Suppressor macrophage (primary cell): Measurements from ENCODE around the gene LAMTOR5.
A peak's percentile ranks its signal among the peaks of the same experiment; 100 is the strongest.
"Not testable (repeated sequence)": the region's sequence is repeated elsewhere in the genome, so short reads cannot be mapped to it uniquely, and the experiment has no call there.

ENCODE experiments used
- DNase-seq, 4 experiments: peaks; one replicate each; pipeline ENCODE4 v3.0.0-alpha.2; 2020 to 2022
- total RNA-seq, 17 experiments: gene quantifications; one replicate each; lab custom pipeline; 2026; ENCODE audit warnings: mixed read lengths in 6 of 17, inconsistent platforms in 3 of 17; lab: John Stamatoyannopoulos, UW

Gene LAMTOR5
- total RNA-seq, result 8.5 to 64.8 (median 48.2) reads per million in 17 experiments

DNA sequence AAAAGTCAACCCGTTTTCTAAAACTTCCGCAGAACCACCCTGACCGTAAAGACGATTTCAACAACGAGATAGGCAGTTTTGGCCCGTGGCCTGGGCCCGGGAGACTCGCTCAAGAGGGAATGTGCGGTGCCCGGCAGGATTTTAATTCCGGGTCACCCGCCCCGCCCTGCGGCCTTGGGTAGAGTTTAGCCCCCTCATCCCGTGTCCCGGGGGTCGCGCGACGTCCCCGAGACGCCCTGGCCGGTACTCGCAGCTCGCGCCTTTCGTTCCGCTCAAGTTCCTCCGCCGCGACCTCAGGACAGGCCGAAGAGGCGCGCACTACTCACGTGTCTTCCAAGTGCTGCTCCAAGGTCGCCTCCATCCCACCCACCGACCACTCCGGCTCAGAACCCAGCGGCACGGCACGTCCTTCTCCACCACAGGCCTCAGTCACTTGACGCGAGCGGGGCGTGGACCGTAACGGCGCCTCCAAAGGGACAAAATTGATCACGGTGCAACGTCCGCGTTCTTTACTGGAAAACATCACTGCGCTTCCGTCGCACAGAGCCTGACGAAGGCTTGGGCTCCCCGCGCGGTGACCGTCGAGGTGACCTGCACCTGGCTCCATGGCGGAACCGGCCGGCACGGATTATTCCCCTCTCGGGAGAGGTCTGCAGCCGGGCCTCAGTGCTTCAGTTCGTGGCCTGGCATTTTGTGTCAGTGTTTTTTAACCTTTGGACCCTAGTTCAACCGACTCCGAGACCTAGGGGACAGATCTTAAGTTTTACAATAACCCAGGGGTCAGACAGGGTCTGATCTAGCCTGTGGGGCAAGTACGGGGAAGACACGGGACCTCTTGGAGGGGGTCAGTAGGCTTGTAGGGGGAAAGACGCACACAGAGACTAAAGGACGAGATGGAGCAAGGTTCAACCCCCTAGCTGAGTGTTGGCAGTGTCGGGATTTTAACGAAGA lies at the start of gene LAMTOR5:
TSS of gene LAMTOR5 (minus strand) at position 435 of the 951 bp plus-strand sequence. CDS start at position 361, 74 bp downstream.
- peak; percentile 96 to 97 (median 97) for DNase-seq

GRCh38 chr1:110457206-110457605 lies 49.7 kb upstream of the LAMTOR5 start:
- DNase-seq, result no peak

GRCh38 chr1:110455151-110455550 lies 47.7 kb upstream of the LAMTOR5 start:
- DNase-seq, result no peak

DNA sequence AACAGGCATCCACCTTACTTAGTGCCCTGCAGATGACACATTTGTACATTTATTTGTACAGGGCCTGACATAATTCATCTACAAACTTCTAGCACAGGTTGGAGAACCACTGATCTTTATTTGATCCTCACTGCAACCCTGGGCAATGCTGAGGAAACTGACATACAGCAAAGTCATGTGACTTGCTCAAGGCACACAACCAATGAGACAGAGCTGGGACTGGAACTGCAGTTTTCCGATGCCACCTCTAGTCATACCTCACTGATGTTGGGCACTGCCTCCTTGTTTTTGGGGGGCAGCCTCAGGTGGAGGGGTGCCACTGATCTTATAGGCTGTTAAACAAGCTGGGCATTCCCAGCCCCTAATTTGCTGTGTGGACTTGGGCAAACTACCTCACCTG lies 46.8 kb upstream of the LAMTOR5 start:
- no peak for DNase-seq

DNA sequence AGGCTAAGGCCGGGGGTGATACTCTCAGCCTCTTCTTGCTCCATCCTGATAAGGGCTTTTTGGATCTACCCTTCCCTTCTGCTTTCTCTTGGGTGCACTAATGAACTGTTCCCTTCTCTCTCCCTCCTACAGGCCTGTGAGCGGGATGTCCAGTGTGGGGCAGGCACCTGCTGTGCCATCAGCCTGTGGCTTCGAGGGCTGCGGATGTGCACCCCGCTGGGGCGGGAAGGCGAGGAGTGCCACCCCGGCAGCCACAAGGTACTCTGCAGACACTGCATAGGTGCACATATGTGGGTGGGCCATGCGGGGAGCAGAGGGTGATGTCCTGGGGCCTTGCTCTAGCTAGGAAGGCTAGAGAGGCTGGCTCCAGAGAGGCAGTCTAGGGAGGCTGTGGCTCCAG lies 46.3 kb upstream of the LAMTOR5 start:
- no peak for DNase-seq

DNA sequence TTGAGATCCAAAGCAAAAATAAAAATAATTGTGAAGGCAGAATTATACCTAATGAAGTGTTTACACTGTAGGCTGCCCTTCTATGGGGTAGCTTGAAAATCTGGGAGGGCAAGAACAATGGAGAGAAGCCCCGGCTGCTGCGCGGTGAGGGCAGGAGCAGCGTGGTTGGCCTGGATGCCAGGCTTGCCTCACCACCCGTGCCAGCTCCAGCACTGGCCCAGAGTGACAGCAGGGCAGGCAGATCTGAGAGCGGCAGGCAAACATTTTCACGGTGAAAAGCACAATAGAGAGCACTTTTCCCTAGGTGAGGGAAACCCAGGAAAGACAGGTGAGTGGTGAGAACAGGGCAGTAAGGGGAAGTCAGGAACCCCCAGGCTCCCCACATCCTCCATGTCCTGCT lies 44.8 kb upstream of the LAMTOR5 start:
- no peak for DNase-seq

DNA sequence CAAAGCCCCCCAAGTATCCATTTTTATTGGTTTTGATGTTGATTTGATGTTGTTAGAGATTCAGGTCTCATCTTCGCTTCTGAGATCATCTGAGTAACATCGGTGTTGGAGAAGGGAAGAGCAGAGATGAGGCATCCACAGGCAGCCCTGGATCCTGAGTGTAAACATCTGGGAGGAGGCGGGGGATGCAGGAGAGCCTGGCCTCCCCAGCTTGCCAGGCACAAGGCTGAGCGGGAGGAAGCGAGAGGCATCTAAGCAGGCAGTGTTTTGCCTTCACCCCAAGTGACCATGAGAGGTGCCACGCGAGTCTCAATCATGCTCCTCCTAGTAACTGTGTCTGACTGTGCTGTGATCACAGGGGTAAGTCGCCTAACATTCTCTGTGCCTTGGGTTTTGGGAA lies 43.4 kb upstream of the LAMTOR5 start, which contains the start of gene PROK1:
TSS of gene PROK1 (plus strand) at position 221 of the 400 bp plus-strand sequence. CDS start at position 289, 68 bp downstream.
- no peak for DNase-seq

- DNase-seq, result no peak
These were observed 42.5 kb upstream of the LAMTOR5 start for GRCh38 chr1:110449661-110450651.

- peak in 2 of 4 experiments; percentile 35 to 54 for DNase-seq
These were observed 37.1 kb upstream of the LAMTOR5 start for GRCh38 chr1:110444561-110444960.

- peak; percentile 17 to 55 (median 42) for DNase-seq
These were observed 36.0 kb upstream of the LAMTOR5 start for GRCh38 chr1:110443451-110443850.

GRCh38 chr1:110441888-110442287 lies 34.4 kb upstream of the LAMTOR5 start:
- DNase-seq, result no peak

DNA sequence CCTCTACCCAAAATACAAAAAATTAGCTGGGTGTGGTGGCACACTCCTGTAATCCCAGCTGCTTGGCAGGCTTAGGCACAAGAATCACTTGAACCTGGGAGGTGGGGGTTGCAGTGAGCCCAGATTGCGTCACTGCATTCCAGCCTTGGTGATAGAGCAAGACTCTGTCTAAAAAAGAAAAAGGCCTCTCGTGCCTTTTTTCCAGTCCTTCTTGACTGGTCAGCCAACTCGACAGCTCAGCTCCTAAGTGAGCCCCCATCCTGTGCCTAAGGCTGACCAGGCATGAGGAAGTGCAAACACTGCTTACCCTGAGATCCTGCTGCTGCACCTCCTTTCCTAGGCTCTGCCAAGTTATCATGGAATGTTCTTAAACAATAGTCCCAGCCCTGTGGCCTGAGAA lies 33.4 kb upstream of the LAMTOR5 start:
- no peak for DNase-seq

GRCh38 chr1:110439873-110440272 lies 32.4 kb upstream of the LAMTOR5 start:
- not testable (repeated sequence) for DNase-seq

GRCh38 chr1:110438893-110439292 lies 31.4 kb upstream of the LAMTOR5 start:
- no peak for DNase-seq

DNA sequence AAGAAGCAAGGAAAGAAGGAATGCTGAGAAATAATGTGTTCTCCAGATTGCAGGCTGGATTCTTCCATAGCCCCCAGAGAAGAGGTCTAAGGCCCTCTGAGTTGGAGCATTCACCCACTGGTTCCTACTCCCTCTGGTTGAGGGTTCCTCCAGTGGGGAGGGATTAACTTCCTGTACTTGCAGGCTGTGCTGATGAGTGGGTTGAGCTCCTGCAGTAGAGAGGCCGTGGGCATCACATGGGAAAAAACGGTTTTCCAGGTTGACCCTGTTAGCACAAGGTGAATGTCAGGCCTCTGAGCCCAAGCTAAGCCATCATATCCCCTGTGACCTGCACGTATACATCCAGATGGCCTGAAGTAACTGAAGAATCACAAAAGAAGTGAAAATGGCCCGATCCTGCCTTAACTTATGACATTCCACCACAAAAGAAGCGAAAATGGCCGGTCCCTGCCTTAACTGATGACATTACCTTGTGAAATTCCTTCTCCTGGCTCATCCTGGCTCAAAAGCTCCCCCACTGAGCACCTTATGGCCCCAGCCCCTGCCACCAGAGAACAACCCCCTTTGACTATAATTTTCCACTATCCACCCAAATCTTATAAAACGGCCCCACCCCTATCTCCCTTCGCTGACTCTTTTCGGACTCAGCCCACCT lies 30.3 kb upstream of the LAMTOR5 start:
- DNase-seq, result peak in 3 of 4 experiments; percentile 39 to 49 (median 44)

DNA sequence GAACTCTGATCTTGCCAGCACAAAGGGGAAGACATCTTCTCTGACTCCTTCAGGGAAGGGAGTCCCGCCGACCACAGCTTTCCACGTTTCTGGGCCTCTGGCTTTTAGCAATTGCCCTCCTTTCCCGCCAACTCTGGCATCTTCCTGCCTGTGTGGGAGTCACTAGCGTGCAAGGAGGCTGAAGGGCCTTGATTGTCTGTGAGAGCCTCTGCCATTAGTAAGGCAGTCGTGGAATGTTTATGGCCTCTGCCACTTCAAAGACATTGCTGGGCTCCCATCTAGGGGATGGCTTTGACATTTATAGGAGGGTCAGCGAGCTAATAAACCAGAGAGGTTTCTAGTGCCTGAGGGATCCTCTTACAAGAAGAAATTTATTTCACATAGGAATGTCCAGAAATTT lies 29.1 kb upstream of the LAMTOR5 start:
- peak in 1 of 4 experiments; percentile 35 for DNase-seq

DNA sequence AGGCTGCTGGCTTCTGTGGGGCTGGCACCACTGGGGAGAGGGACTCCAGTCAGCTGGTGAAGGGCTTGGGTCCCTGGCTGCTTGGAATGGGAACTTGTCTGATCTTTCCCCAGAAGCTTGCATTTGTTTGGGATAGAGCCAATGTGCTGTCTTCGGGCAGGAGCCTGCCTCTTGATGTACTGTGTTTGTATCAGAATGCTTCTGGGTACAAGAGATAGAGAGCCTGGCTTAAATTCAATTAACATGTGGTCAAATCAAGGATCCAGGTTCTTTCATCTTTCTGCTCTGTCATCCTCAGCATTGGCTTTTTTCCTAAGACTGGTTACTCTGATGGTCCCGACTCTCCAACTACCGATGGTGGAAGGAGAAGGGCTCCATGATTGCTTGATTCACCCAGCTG lies 27.5 kb upstream of the LAMTOR5 start:
- no peak for DNase-seq

DNA sequence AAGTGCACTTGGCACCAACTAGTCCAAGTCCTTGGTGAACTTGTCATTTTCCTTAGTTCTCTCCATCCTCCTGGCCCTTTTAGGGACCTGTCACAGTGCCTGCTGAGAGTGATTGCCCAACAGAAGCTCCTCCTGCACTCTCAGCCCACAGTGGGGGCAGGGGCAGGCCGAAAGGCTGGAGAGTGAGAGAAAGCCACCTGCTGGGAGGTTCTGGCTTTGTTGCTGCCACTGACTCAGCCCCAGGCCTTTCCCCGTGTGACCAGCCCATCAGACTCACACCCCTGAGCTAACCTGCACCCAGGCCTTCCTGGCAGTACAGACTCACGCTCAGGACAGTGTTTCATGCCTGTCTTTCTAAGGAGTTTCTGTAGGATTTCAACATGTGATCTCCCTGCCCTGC lies 26.3 kb upstream of the LAMTOR5 start:
- peak; percentile 78 to 92 (median 88) for DNase-seq

- DNase-seq, result peak in 3 of 4 experiments; percentile 26 to 41 (median 31)
These were observed 25.7 kb upstream of the LAMTOR5 start for GRCh38 chr1:110433213-110433612.

GRCh38 chr1:110430901-110431300 lies 23.4 kb upstream of the LAMTOR5 start:
- no peak for DNase-seq

DNA sequence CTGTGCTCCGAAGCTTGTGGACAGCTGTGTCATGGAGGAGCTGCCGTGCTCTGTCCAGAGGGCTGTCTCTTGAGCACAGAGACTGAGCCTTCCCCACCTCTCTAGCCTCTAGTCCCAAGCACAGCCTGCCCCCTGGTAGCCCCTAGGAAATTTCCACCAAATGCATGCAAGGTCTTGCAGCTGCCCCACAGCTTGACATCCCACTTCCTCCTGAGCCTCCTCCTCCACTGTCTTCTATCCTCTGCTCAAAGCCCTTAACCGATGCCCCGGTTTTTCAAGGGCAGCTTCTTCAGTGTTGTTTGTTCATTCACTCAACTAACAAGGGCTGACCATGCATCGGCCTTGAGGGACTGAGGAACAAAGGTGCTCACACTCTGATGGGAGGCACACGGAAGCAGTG lies 22.9 kb upstream of the LAMTOR5 start:
- peak in 1 of 4 experiments; percentile 41 for DNase-seq

- DNase-seq, result no peak
These were observed 21.5 kb upstream of the LAMTOR5 start for GRCh38 chr1:110428946-110429345.
